ENCODE data around the gene CD58.
"Not testable (repeated sequence)": the region's sequence is repeated elsewhere in the genome, so short reads cannot be mapped to it uniquely, and the experiment has no call there.

GRCh38 chr1:116593977-116594376 lies 23.2 kb upstream of the CD58 start:
- not testable (repeated sequence) for TF ChIP-seq CTCF (conservative IDR thresholded peaks at IDR 0.05; ENCODE audit: low read depth, low read length); POLR2A (IDR thresholded peaks at IDR 0.05; ENCODE audit: low read depth, low read length); RCOR1 (IDR thresholded peaks at IDR 0.05; ENCODE audit: insufficient replicate concordance, low read length); MXI1 (IDR thresholded peaks at IDR 0.05; ENCODE audit: borderline replicate concordance, low read depth, low read length); SMC3 (IDR thresholded peaks at IDR 0.05; ENCODE audit: low read depth, low read length); MAFK (IDR thresholded peaks at IDR 0.05; ENCODE audit: low read depth, low read length); RFX5 (IDR thresholded peaks at IDR 0.05; ENCODE audit: low read depth, low read length); RAD21 (IDR thresholded peaks at IDR 0.05; ENCODE audit: low read length); ELK1 (IDR thresholded peaks at IDR 0.05; ENCODE audit: borderline replicate concordance, low read depth, low read length)
